HG02588 (cell line): ENCODE results near the gene PSMD6.

Source experiments
- ATAC-seq: cut with Tn5 transposase; IDR thresholded peaks from one replicate; pipeline ENCODE4 v1.9.1; 2021; ENCODE audit warnings: mild to moderate bottlenecking, moderate library complexity; ENCODE audit not compliant: unreplicated experiment

PSMD6 gene

GRCh38 chr3:64046996-64047594, 23.8 kb upstream of the PSMD6 start:
- ATAC-seq = no peak

GRCh38 chr3:64046592-64046991, 23.3 kb upstream of the PSMD6 start:
- ATAC-seq = no peak

- no peak for ATAC-seq
Observed at GRCh38 chr3:64042952-64043351, 19.7 kb upstream of the PSMD6 start.

GRCh38 chr3:64039981-64040733, 16.9 kb upstream of the PSMD6 start:
- no peak for ATAC-seq

GRCh38 chr3:64039332-64039731, 16.0 kb upstream of the PSMD6 start:
- ATAC-seq = no peak

GRCh38 chr3:64038253-64038767, 15.0 kb upstream of the PSMD6 start:
- ATAC-seq = no peak

GRCh38 chr3:64037084-64037483, 13.8 kb upstream of the PSMD6 start:
- ATAC-seq = no peak

- ATAC-seq = no peak
Observed at GRCh38 chr3:64033069-64033468, 9.8 kb upstream of the PSMD6 start.

GRCh38 chr3:64031540-64032508, 8.5 kb upstream of the PSMD6 start:
- no peak for ATAC-seq

GRCh38 chr3:64030741-64031140, 7.4 kb upstream of the PSMD6 start:
- ATAC-seq = peak; percentile 99

GRCh38 chr3:64029287-64029686, 6.0 kb upstream of the PSMD6 start:
- no peak for ATAC-seq

GRCh38 chr3:64028754-64029153, 5.5 kb upstream of the PSMD6 start:
- no peak for ATAC-seq

- ATAC-seq = no peak
Observed at GRCh38 chr3:64027658-64028057, 4.4 kb upstream of the PSMD6 start.

- no peak for ATAC-seq
Observed at GRCh38 chr3:64026346-64026745, 3.1 kb upstream of the PSMD6 start.

- no peak for ATAC-seq
Observed at GRCh38 chr3:64023861-64024223, 548 bp upstream of the PSMD6 start.

GRCh38 chr3:64022451-64023186, 675 bp downstream of the PSMD6 start:
- no peak for ATAC-seq

- no peak for ATAC-seq
Observed at GRCh38 chr3:64021922-64022321, 1.4 kb downstream of the PSMD6 start.

GRCh38 chr3:64019879-64020278, 3.4 kb downstream of the PSMD6 start:
- ATAC-seq = no peak

GRCh38 chr3:64019271-64019670, 4.0 kb downstream of the PSMD6 start:
- no peak for ATAC-seq

GRCh38 chr3:64016941-64017620, 6.2 kb downstream of the PSMD6 start:
- no peak for ATAC-seq
